GM21717 (cell line): ENCODE data around the gene RASSF5.
"Not testable (repeated sequence)": the region's sequence is repeated elsewhere in the genome, so short reads cannot be mapped to it uniquely, and the experiment has no call there.

Source experiments
- ATAC-seq: cut with Tn5 transposase; IDR thresholded peaks from one replicate; pipeline ENCODE4 v1.9.1; 2021; ENCODE audit warnings: mild to moderate bottlenecking, moderate library complexity; ENCODE audit not compliant: unreplicated experiment

The RASSF5 gene

DNA sequence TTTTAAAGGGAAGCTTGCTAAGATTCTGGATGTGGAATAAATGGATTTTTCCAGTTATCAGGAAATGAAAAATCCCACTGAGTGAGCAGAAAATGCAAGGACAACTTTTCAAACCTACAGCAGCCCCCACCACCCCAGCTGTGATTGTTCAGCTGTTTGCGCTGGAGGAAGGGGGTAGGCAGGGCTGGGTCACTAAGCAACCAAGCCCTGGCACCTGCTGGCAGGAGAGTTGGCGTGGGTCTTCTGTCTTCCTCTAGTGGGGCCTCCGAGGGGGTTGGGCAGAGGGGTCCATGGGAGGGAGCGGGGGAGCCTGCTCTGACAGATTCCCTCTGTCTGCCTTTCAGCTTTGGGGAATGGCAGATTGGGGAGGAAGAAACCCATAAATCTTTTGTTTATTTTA lies 59.7 kb downstream of the RASSF5 start:
- ATAC-seq: no peak

DNA sequence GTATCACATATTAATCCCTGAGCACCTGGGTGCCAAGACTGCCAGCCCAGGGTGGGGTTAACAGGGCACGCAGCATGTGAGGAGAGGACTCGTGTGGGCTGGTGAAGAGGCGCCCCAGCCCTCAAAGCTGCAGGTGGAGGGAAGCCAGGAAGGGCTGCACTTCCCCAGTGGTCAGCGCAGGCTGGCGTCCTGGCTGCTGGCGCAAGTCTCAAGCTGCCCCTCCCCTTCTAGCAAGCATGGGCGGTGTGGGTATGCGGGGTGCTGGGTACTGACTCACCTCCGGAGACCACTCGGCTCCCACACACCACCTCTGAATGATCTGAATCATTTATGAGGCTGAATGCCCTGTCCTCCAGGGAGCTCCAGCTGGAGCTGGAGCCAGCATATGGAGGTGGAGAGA lies 60.9 kb downstream of the RASSF5 start:
- ATAC-seq: no peak

DNA sequence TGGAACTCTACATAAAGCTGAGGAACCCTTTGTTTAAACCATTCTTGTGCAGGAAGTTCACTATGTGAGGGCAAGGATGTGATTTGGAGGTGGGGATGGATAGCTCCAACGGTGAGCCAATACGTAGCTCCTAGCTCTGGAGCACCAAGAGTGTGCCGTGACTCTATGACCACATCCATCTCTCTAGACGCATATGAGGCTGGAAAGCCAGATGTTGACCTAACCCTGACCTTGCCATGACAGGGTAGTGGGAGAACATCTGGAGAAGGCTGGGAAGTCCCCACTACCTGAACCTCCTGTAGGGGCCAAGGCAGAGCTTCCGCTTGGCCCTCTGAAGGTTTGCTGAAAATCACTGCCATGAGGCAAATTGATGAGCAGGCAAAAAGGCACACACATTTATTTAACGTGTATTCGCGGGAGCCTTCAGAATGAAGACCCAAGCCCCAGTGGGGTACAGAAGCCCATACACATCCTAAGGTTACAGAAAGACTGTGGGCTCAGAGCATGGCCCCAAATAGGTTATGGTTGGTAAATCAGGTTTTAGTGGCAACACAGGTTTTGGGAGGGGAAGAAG lies 61.5 kb downstream of the RASSF5 start:
- no peak for ATAC-seq

DNA sequence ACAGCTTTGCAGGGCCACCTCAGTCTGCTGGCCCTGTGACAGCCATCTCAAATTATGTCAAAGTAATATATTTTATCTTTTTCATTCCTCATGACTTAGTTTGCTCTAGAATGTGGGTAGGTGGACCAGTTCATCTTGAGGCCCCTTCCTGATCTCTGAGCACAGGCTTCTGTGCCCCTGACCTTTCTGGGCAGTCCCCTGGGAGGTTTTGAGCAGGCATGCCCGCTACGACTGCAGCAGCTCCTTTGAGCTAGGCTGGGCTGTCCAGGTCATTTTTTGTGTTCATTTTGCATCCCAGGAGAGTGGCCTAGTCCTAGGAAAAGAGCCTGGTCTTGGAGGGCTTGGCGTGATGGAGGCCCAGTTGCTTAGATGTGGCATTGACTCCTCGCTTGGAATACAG lies 62.2 kb downstream of the RASSF5 start:
- no peak for ATAC-seq

DNA sequence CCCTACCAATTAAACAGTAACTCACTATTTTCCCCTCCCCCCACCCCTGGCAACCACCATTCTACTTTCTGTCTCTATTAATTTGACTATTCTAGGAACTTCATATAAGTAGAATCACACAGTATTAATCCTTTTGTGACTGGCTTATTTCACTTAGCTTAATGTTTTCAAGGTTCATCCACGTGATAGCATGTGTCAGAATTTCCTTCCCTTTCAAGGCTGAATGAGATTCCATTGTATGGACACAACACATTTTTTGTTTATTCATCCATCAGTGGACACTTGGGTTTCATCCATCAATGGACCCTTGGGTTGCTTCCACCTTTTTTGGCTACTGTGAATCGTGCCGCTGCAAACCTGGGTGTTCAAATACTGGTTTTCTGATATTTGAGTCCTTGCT lies 63.2 kb downstream of the RASSF5 start:
- no peak for ATAC-seq

DNA sequence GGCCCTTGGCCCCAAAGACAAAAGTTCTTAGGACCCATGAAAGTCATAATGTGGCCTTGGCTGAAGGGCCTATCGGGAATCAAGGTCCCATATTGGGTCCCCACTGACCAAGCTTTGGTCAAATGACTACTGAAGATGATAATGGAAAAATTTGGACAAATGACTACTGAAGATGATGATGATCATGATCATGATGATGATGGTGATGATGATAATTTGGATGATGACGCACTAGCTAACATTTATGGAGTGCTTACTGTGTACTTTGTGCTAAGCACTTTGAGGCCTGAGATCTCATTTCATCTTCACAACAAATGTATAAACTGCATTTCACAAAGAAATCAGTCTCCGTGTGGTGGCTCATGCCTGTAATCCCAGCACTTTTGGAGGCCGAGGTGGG lies 65.5 kb downstream of the RASSF5 start:
- no peak for ATAC-seq

DNA sequence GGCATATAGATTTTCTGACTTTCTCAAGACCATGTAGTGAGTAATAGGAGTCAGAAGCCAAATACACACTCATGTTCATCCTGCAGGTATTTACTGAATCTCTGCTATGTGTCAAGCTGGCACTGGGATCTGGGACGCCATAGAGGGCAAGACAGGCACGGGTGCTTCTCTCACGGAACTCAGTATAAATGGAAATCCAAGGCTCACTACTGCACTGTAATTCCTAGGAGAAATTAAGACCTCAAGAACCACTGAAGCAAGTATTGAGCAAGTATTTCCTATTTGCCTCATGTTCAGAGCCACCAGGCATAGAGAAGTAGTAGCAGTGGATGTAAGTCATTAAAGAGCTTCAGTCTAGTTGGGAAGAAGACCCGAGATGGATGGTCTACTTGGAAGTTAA lies 66.0 kb downstream of the RASSF5 start:
- ATAC-seq: no peak

DNA sequence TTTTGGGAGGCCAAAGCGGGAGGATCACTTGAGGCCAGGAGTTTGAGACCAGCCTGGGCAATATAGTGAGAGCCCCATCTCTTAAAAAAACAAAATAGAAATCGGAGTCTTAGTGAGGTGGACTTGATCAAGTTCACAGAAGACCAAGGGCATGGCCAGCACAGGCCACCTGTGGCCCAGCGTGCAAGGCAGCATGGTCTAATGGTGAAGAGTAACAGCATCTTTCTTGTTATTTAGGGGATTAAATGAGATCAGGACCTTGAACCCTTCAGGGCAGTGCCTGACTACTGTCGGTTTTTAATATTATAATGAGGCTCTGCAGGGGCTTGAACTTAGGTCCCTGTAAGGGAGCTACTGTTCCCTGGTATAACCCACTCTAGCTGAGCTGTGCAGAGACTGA lies 66.4 kb downstream of the RASSF5 start:
- no peak for ATAC-seq

DNA sequence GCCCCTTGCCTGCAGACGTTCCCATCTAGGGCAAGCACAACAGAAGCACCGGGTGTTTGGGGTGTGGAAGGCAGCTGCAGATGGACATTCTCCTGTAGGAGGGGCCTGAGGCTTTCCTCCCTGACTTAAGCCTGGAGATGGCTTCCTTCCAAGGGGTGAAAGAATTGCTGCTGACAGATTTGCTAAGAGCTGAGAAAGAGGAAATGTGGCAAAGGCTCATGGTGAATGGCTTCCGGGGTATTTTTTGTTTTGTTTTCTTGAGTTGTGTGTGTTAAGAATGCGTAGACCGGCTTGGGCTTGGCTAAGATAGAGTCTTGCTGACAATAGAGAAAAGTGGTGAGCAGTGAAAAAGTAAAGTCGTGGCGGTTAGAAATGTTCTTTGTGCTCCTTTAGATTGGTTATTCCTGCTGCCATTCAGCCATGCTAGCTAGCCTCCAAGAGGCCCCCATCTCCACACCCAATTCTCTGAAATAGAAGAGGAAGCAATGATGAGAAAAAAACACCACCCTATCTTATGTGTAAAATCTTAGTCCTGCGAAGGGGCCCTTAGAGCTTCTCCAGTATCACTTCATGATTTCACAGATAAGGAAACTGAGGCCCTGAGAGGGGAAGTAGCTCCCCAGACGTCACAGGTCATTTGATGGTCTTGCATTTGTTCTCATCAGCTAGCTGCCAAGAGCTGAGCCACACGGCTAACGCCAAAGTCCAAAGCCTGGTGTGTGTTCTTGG lies 68.0 kb downstream of the RASSF5 start:
- ATAC-seq: peak; percentile 39

DNA sequence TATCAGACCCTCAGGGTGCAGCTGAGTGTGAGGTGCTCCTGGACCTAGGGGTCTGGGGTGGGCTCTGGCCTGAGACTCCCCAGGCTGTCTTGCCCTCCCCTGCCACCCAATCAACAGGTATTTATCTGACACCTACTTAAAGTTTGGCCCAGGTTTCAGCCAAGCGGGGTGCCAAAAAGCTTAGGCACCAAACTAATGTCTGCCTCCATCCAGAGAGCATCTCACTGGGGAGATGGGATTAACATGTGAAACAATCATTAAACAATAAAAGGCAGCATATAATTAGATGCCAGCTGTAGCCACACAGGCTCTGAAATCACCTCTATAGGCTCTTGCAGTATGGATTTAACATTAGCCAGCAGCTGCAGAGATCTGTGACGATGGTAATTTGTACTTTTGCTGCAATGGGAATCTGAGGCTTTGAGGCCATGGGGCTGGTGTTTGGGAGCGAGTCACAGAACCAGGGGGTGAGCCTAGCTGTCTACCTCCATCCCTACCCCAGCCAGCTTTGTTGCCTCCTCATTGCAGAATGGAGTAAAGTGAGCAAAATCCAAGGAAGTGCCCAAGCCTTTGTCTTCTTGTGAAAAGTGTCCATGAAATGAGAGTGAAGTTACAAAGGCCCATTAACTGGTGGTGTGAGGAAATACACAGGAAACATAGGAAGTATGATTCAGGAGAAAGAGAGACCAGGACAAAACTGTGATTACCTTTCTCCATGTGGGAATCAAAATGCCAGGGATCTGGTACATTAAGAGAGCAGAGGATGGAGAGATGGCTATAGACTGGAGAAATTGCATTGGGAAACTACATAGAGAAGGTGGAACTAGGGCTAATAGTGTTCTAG lies 68.8 kb downstream of the RASSF5 start:
- no peak for ATAC-seq

DNA sequence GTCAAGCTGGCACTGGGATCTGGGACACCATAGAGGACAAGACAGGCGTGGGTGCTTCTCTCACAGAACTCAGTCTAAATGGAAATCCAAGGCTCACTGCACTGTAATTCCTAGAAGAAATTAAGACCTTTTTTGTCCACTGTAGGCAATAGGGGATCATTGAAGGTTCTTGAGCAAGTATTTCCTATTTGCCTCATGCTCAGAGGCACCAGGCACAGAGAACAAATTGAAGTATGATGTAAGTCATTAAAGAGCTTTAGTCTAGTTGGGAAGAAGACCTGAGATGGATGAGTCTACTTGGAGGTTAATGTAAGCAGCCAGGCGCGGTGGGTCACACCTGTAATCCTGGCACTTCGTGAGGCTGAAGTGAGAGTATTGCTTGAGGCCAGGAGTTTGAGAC lies 70.3 kb downstream of the RASSF5 start:
- no peak for ATAC-seq

DNA sequence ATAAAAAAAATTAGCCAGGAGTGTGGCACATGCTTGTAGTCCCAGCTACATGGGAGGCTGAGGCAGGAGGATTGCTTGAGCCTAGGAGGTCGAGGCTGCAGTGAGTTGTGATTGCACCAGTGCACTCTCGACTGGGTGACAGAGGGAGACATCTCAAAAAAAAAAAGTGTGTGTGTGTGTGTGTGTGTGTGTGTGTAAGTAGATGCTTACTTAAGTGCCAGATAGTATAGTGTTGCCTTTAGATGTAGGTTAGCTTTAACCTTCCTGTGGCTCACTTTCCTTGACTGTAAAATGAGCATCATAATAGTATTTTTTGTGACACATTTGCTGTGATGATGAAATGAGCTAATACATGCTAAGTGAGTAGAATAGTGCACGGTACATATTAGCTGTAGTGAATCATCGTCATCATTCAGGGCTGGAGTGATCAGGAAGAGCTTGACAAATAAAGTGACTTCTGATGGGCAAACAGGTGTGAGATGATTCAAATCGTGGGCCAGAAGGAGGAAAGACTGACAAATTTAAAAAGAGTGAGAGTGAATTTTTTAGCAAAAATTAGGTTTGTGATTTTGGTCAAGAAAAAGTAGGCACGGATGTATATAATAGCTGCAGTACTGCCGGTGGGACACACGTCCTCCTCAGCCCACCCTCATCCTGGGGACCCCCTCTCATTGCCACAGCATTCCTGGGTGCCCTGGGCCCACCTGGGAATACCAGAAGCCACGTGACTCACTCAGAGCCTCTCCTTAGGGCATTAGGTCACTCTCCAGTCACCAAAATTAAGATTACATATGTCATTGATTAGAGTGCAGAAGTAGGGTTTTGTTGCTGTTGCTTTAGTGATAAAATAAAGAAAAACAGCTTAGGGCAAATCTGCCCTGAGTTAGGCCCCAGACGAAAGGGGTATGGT lies 71.0 kb downstream of the RASSF5 start:
- no peak for ATAC-seq

DNA sequence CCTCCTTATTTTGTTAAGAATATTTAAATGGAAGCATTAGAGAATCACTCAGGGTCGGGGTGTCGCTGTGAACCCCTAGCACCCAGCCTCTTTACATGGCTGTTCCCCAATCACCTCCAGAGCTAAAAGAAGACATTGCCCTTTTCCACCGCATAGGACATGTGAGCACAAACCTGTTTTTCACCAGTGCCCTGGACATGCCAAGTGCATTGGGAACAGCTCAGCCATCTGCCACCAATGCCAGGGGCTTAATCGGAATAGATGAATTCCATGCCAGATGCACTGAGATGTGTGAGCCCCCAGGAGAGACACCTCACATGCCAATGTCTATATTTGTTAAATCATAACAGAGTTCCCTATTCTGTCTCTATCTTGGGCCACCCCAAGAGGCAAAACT lies 71.6 kb downstream of the RASSF5 start:
- ATAC-seq: no peak

DNA sequence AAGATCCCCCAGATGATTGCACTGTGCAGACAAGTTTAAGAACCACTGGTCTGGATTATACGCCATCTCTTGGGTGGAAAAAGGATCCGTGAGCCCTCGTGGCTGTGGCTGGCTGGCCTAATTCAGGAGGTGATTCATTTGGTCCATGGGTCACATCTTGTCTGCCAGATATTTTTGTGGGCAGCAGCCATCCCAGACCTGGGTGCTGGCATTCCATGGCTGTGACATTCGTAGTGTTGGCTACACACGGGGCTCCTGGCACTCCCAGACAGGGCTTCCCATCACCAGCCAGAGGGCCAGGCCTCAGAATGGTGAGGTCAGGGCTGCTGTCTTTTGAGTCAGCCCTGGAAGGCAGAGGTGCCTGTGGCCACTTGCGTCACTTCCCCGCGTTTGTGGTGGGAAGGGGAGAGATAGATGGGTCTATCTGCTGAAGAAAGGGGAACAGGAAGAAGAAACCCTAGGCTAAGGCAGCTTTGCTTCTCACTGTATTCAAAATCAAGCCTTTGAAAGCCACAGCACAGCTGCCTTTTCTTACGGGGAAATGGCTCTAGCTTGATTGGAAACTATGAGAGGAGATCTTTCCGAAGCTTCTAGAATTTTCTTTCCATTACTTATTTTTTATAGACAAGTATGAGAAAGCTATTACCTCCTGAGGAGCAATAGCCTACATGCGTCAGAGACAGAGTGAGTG lies 72.6 kb downstream of the RASSF5 start:
- peak; percentile 77 for ATAC-seq

DNA sequence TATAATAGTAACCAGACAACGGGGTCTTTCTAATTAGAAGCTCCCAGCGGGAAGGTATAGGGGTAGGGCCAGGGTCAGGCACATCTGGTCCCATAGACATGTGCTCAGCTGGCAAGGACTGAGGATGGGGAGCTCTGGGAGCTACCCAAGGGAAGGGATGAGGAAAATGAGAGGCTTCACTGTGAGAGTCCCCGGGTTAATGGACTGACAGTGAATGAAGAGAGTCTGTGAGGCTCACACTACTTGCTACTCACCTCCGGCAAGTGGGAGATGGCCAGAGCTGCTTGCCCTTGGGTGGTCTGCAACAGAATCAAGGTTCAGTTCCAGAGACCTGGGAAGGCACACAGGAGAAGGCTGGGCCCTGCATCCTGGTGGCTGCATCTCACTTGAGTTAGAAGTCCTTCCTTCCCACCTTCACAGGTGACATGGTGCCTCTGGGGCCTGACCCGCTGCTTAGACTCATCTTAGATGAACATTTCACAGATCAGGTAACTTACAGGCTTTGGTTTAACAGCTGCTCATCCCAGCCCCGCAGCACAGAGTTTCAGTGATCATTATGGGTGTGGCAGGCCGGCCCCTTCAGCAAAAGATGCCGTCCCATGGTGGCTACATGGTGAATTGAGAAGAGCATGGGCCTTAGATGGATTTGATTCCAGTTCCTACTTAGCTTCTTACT lies 73.2 kb downstream of the RASSF5 start:
- no peak for ATAC-seq

DNA sequence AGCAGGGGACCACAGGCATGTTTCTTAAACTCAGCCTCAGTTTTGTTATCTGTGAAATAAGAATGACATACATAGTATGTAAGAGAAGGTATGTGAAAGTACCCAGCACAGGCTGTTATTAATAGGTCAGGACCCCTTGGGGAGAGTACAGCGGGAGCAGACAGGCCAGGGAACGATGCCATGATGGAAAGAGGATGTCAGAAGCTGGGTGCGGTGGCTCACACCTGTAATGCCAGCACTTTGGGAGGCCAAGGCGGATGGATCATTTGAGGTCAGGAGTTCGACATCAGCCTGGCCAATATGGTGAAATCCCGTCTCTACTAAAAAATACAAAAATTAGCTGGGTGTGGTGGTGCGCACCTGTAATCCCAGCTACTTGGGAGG lies 73.8 kb downstream of the RASSF5 start:
- not testable (repeated sequence) for ATAC-seq

DNA sequence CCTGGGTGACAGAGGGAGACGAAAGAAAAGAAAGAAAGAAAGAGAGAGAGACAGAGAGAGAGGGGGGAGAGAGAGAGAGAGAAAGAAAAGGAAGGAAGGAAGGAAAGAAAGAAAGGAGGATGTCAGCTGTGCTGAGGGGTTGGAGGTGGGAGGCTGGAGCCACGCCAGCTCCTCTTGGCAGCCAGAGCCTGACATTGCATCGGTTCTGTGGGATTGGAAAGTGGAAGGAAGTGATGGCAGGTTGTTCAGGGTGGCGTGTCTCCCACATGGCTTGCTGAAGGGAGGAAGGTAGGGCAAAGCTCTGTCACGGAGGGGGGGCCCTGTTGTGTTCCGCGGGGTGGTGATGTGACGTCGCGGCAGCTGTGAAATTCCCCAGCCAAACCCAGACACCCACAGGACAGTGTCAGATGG lies 74.2 kb downstream of the RASSF5 start:
- ATAC-seq: no peak

DNA sequence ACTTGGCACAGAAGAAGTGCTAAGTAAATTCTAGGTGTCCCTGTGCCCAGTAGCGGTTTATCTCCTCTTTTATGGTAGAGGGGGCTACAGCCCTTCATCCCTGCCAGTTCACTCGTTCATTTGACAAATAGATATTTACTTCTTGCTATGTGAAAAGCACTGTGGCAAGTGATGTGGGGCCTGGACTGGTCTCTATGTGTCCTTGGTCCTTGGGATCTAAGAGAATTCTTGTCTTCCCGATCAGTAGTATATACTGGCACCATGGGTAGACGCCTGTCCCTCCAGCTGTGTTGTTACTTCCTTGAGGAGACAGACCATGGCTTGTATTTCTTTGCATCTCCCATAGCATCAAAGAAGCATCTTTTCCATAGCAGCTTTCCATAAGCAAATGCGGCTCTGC lies 75.2 kb downstream of the RASSF5 start:
- no peak for ATAC-seq

DNA sequence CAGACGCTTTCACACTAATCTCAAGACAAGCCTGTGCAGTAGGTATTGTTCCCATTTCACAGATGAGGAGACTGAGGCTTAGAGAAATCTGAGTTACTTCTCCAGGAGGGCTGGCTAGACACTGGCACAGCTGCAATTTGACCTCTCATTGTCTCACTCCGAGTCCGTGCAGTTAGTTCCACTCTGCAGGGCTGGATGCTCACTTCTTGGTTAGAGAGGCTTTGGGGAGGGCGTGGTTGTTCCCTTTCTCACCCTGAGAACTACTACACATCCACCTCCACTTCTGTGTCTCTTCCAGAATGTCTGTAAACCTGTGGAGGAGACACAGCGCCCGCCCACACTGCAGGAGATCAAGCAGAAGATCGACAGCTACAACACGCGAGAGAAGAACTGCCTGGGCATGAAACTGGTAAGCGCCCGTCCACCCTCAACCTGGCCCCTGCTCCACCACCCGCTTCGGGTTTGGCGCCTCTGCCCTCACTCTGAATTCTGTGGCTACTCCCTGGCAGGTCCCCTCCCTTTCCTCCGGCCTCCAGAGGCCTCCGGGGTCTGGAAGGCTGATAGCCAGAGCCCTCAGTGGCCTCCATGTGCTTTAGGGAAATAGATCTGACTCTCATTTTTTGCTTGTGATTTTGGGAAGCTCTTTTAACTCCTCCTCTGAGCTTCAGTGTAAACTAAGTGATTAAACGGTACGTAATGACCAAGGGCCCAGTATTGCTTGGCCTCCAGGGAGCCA lies 75.8 kb downstream of the RASSF5 start:
- no peak for ATAC-seq
